Rectal smooth muscle tissue (tissue), 1 donor: ENCODE data around the gene MEX3B.
A peak's percentile ranks its signal among the peaks of the same experiment; 100 is the strongest.

ENCODE experiments used
- H3K27ac ChIP-seq: one replicate; pipeline ENCODE4 v1.7.0; 2013; ENCODE audit warnings: low read depth, low read length, inconsistent platforms
- H3K27me3 ChIP-seq: one replicate; pipeline ENCODE4 v1.7.0; 2013; ENCODE audit warnings: low read length; ENCODE audit not compliant: control insufficient read depth, insufficient read depth
- H3K36me3 ChIP-seq: one replicate; pipeline ENCODE4 v1.7.0; 2013; ENCODE audit warnings: low read length; ENCODE audit not compliant: control insufficient read depth, insufficient read depth
- H3K4me1 ChIP-seq: one replicate; pipeline ENCODE4 v1.7.0; 2013; ENCODE audit warnings: low read length; ENCODE audit not compliant: control insufficient read depth, insufficient read depth
- H3K4me3 ChIP-seq: one replicate; pipeline ENCODE4 v1.7.0; 2013; ENCODE audit warnings: low read length
- H3K9ac ChIP-seq: one replicate; pipeline ENCODE4 v1.7.0; 2013; ENCODE audit warnings: low read length

Gene MEX3B

GRCh38 chr15:82064824-82065223 lies 19.0 kb upstream of the MEX3B start:
- H3K4me3 ChIP-seq: no peak overlapping the region
- H3K27me3 ChIP-seq: peaks cover 3% of the 10 kb centered on the region
- H3K36me3 ChIP-seq: no peaks in the 10 kb centered on the region
- H3K4me1 ChIP-seq: no peaks in the 10 kb centered on the region
- H3K27ac ChIP-seq: no peak overlapping the region
- H3K9ac ChIP-seq: no peak overlapping the region

GRCh38 chr15:82062479-82063454 lies 16.9 kb upstream of the MEX3B start:
- no peaks in the 10 kb centered on the region for H3K4me1 ChIP-seq
- H3K36me3 ChIP-seq: no peaks in the 10 kb centered on the region
- no peak overlapping the region for H3K9ac ChIP-seq
- H3K4me3 ChIP-seq: no peak overlapping the region
- no peak overlapping the region for H3K27ac ChIP-seq
- H3K27me3 ChIP-seq: peaks cover 3% of the 10 kb centered on the region

- Histone ChIP-seq H3K27me3 (peaks cover 3% of the 10 kb centered on the region), H3K9ac (no peak overlapping the region), H3K36me3 (no peaks in the 10 kb centered on the region)
Observed at GRCh38 chr15:82060817-82061216, 15.0 kb upstream of the MEX3B start.

GRCh38 chr15:82058517-82059204 lies 12.8 kb upstream of the MEX3B start:
- Histone ChIP-seq H3K4me1 (no peaks in the 10 kb centered on the region), H3K9ac (no peak overlapping the region), H3K27ac (no peak overlapping the region), H3K4me3 (no peak overlapping the region), H3K36me3 (no peaks in the 10 kb centered on the region), H3K27me3 (no peaks in the 10 kb centered on the region)

More at GRCh38 chr15:82060817-82061216, 15.0 kb upstream of the MEX3B start:
- H3K4me1 ChIP-seq: no peaks in the 10 kb centered on the region
- H3K4me3 ChIP-seq: no peak overlapping the region
- H3K27ac ChIP-seq: no peak overlapping the region

GRCh38 chr15:82058026-82058425 lies 12.2 kb upstream of the MEX3B start:
- H3K36me3 ChIP-seq: no peaks in the 10 kb centered on the region
- no peak overlapping the region for H3K27ac ChIP-seq
- no peak overlapping the region for H3K9ac ChIP-seq
- H3K4me3 ChIP-seq: no peak overlapping the region
- no peaks in the 10 kb centered on the region for H3K27me3 ChIP-seq
- H3K4me1 ChIP-seq: no peaks in the 10 kb centered on the region

GRCh38 chr15:82056958-82057823 lies 11.4 kb upstream of the MEX3B start:
- no peaks in the 10 kb centered on the region for H3K36me3 ChIP-seq
- H3K27ac ChIP-seq: no peak overlapping the region
- no peaks in the 10 kb centered on the region for H3K4me1 ChIP-seq
- no peak overlapping the region for H3K4me3 ChIP-seq
- H3K9ac ChIP-seq: no peak overlapping the region
- no peaks in the 10 kb centered on the region for H3K27me3 ChIP-seq

GRCh38 chr15:82052751-82053150 lies 6.9 kb upstream of the MEX3B start:
- Histone ChIP-seq H3K4me1 (no peaks in the 10 kb centered on the region), H3K27me3 (no peaks in the 10 kb centered on the region), H3K27ac (no peak overlapping the region)

GRCh38 chr15:82051664-82052063 lies 5.8 kb upstream of the MEX3B start:
- Histone ChIP-seq H3K27me3 (no peaks in the 10 kb centered on the region), H3K4me1 (no peaks in the 10 kb centered on the region), H3K36me3 (no peaks in the 10 kb centered on the region), H3K4me3 (no peak overlapping the region), H3K9ac (no peak overlapping the region), H3K27ac (no peak overlapping the region)

More at GRCh38 chr15:82052751-82053150, 6.9 kb upstream of the MEX3B start:
- Histone ChIP-seq H3K9ac (no peak overlapping the region), H3K4me3 (no peak overlapping the region), H3K36me3 (no peaks in the 10 kb centered on the region)

GRCh38 chr15:82048811-82049210 lies 3.0 kb upstream of the MEX3B start:
- H3K27ac ChIP-seq: no peak overlapping the region
- H3K4me1 ChIP-seq: no peaks in the 10 kb centered on the region
- no peaks in the 10 kb centered on the region for H3K36me3 ChIP-seq
- H3K4me3 ChIP-seq: no peak overlapping the region
- no peak overlapping the region for H3K9ac ChIP-seq
- H3K27me3 ChIP-seq: no peaks in the 10 kb centered on the region

GRCh38 chr15:82047453-82048400 lies 1.9 kb upstream of the MEX3B start:
- Histone ChIP-seq H3K4me1 (peaks cover 6% of the 10 kb centered on the region), H3K4me3 (peak overlapping the region; percentile 90), H3K9ac (no peak overlapping the region), H3K36me3 (no peaks in the 10 kb centered on the region), H3K27ac (peak overlapping the region; percentile 66), H3K27me3 (no peaks in the 10 kb centered on the region)

- H3K9ac ChIP-seq: peak overlapping the region; percentile 61
- no peaks in the 10 kb centered on the region for H3K27me3 ChIP-seq
- peak overlapping the region; percentile 96 for H3K27ac ChIP-seq
Observed at GRCh38 chr15:82046666-82047452, 1.0 kb upstream of the MEX3B start.

More at GRCh38 chr15:82046666-82047452, 1.0 kb upstream of the MEX3B start:
- H3K36me3 ChIP-seq: no peaks in the 10 kb centered on the region
- H3K4me1 ChIP-seq: peaks cover 6% of the 10 kb centered on the region
- peak overlapping the region; percentile 90 for H3K4me3 ChIP-seq
